ENCODE measurements around the gene DNAJC7.

DNAJC7 gene

DNA sequence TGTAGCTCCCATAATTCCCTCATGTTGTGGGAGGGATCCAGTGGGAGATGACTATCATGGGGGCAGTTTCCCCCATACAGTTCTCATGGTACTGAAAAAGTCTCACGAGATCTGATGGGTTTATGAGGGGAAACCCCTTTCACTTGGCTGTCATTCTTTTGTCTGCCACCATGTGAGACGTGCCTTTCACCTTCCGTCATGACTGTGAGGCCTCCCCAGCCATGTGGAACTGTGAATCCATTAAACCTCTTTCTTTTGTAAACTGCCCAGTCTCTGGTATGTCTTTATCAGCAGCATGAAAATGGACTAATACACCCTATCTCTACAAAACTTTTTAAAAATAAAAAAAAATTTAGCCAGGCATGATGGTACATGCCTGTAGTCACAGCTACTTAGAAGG, 39.4 kb upstream of the DNAJC7 start (continued):
- TF ChIP-seq ZFP30 (CRISPR knock-in tag; IDR thresholded peaks at IDR 0.05) (no peak), BACH2 (CRISPR knock-in tag; IDR thresholded peaks at IDR 0.05; ENCODE audit: borderline replicate concordance) (no peak)

DNA sequence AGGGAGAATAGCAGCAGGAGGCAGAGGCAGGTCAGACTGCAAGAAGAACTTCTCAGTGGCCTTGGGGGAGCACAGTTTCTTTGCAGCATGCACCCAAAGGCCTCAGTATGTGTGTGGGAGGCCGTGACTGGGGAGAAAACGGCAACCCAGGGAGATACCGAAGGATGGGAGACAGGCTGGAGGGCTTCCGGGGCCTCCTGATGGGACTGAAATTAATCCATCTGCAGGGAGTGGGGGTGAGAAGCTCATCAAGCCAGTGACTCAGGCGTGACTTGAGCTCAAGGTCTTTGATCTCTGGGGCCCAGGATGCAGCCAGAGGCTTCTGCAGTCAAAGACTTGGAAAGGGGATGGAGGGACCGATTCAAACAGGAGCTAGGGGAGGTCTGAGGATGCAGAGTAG, 38.3 kb upstream of the DNAJC7 start:
- TF ChIP-seq, protein P1, sequence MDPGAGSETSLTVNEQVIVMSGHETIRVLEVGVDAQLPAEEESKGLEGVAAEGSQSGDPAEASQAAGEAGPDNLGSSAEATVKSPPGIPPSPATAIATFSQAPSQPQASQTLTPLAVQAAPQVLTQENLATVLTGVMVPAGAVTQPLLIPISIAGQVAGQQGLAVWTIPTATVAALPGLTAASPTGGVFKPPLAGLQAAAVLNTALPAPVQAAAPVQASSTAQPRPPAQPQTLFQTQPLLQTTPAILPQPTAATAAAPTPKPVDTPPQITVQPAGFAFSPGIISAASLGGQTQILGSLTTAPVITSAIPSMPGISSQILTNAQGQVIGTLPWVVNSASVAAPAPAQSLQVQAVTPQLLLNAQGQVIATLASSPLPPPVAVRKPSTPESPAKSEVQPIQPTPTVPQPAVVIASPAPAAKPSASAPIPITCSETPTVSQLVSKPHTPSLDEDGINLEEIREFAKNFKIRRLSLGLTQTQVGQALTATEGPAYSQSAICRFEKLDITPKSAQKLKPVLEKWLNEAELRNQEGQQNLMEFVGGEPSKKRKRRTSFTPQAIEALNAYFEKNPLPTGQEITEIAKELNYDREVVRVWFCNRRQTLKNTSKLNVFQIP (CRISPR knock-in tag; IDR thresholded peaks at IDR 0.05; ENCODE audit: borderline replicate concordance, low read depth) = no peak
- TF ChIP-seq, protein P2, sequence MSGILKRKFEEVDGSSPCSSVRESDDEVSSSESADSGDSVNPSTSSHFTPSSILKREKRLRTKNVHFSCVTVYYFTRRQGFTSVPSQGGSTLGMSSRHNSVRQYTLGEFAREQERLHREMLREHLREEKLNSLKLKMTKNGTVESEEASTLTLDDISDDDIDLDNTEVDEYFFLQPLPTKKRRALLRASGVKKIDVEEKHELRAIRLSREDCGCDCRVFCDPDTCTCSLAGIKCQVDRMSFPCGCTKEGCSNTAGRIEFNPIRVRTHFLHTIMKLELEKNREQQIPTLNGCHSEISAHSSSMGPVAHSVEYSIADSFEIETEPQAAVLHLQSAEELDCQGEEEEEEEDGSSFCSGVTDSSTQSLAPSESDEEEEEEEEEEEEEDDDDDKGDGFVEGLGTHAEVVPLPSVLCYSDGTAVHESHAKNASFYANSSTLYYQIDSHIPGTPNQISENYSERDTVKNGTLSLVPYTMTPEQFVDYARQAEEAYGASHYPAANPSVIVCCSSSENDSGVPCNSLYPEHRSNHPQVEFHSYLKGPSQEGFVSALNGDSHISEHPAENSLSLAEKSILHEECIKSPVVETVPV (CRISPR knock-in tag; IDR thresholded peaks at IDR 0.05) = no peak
- TF ChIP-seq ZNF8 (CRISPR knock-in tag; IDR thresholded peaks at IDR 0.05) (no peak), ARNTL (CRISPR knock-in tag; IDR thresholded peaks at IDR 0.05; ENCODE audit: borderline replicate concordance, low read depth) (no peak)
- TF ChIP-seq, protein P3, sequence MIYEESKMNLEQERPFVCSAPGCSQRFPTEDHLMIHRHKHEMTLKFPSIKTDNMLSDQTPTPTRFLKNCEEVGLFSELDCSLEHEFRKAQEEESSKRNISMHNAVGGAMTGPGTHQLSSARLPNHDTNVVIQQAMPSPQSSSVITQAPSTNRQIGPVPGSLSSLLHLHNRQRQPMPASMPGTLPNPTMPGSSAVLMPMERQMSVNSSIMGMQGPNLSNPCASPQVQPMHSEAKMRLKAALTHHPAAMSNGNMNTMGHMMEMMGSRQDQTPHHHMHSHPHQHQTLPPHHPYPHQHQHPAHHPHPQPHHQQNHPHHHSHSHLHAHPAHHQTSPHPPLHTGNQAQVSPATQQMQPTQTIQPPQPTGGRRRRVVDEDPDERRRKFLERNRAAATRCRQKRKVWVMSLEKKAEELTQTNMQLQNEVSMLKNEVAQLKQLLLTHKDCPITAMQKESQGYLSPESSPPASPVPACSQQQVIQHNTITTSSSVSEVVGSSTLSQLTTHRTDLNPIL (CRISPR knock-in tag; IDR thresholded peaks at IDR 0.05; ENCODE audit: low read depth) = no peak
- no peak for ATAC-seq

DNA sequence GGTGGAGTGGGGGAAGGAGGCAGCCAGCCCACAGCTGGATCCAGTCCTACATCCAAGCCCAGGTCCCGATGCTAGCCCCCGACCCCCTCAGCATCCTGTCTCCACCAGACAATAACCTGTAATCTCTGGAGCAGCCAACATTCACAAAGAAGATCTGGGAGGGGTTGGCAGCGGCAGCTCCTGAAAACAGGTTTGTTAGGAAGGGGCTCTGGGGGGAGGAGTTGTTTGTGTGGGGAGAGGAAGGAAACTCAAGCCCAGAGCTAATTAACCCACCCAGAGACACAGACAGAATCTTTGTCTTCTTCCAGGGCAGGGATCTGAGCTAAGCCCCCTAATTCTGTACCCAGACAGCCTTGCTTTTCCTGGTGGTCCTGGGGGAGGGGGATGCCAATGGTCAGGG, 37.8 kb upstream of the DNAJC7 start:
- no peak for ATAC-seq
- TF ChIP-seq ZNF8 (CRISPR knock-in tag; IDR thresholded peaks at IDR 0.05) (no peak), OSR1 (CRISPR knock-in tag; IDR thresholded peaks at IDR 0.05) (no peak)

DNA sequence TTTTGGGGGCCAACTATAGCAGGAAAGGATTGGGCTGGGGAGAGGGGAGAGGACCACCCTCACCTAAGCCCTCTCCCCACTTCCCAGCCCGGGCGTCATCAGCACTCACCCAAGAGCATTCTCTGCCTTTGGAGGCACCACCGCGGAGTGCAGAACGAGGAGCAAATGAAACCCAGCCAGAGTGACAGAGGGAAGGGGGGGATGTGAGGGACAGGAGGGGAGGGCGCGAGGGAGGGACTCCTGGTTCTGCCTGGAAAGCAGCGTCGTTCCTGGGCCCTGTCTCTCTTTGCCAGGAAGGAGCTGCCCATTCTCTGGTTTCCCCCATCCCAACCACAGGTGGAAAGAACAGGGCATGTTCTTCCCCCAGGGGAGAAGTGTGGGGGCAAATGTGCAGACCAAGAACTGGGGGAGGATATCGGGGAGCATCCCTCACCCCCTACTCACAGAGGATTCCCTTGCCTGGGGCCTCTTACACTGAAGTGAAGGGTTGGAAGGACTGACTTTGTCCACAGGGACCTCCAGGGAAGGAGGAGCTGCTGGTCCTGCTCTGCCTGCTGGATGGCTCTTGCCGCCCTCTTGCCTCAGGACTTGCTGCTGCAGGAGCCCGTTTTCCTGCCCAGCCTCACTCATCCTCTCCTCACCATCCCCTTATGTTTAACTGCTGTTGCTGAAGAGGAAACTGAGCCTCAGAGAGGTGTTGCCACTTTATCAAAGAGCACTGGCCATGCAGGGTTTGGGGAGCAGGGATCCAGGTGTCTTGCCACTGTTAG, 36.7 kb upstream of the DNAJC7 start:
- no peak for ATAC-seq
- no peak for TF ChIP-seq ZNF565 (CRISPR knock-in tag; conservative IDR thresholded peaks at IDR 0.05; ENCODE audit: low read depth)

DNA sequence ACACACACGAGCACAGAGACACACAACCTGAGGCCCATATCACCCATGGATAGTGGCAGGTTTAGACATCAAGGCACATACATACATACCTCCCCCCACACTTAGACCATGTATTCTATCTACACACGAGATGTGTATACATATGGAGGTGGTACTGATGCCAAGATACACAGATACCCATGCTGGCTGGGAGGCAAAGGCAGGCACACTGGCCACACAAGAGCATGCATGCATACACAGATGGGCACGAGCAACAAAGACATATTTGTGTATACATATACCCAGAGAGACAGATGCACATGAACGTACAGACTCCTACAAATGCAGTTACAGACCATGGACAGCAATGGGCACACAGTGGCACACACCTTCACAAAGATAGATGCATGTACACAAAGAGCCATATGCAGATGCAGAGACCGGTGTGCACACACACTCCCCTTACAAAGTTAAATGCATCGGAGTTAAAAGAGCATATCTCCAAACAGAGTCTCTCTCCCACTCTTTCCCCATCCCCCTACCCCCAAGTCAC, 35.2 kb upstream of the DNAJC7 start:
- no peak for TF ChIP-seq ISL1 (CRISPR knock-in tag; IDR thresholded peaks at IDR 0.05)
- TF ChIP-seq, protein P1 (CRISPR knock-in tag; IDR thresholded peaks at IDR 0.05; ENCODE audit: borderline replicate concordance, low read depth) = no peak
- TF ChIP-seq ZNF70 (CRISPR knock-in tag; IDR thresholded peaks at IDR 0.05) = no peak
- no peak for TF ChIP-seq GLIS3 (CRISPR knock-in tag; IDR thresholded peaks at IDR 0.05)
- TF ChIP-seq TCF4 (CRISPR knock-in tag; IDR thresholded peaks at IDR 0.05; ENCODE audit: borderline replicate concordance) = no peak
- TF ChIP-seq ZFP30 (CRISPR knock-in tag; IDR thresholded peaks at IDR 0.05) = no peak
- no peak for TF ChIP-seq TOX (CRISPR knock-in tag; IDR thresholded peaks at IDR 0.05; ENCODE audit: borderline replicate concordance)
- TF ChIP-seq CSDC2 (CRISPR knock-in tag; IDR thresholded peaks at IDR 0.05) = no peak
- TF ChIP-seq, protein P2 (CRISPR knock-in tag; IDR thresholded peaks at IDR 0.05) = no peak
- TF ChIP-seq ARNTL (CRISPR knock-in tag; IDR thresholded peaks at IDR 0.05; ENCODE audit: borderline replicate concordance, low read depth) = no peak
- TF ChIP-seq ESRRG (CRISPR knock-in tag; IDR thresholded peaks at IDR 0.05) = no peak
- no peak for TF ChIP-seq ZNF565 (CRISPR knock-in tag; conservative IDR thresholded peaks at IDR 0.05; ENCODE audit: low read depth)
- TF ChIP-seq, protein P4, sequence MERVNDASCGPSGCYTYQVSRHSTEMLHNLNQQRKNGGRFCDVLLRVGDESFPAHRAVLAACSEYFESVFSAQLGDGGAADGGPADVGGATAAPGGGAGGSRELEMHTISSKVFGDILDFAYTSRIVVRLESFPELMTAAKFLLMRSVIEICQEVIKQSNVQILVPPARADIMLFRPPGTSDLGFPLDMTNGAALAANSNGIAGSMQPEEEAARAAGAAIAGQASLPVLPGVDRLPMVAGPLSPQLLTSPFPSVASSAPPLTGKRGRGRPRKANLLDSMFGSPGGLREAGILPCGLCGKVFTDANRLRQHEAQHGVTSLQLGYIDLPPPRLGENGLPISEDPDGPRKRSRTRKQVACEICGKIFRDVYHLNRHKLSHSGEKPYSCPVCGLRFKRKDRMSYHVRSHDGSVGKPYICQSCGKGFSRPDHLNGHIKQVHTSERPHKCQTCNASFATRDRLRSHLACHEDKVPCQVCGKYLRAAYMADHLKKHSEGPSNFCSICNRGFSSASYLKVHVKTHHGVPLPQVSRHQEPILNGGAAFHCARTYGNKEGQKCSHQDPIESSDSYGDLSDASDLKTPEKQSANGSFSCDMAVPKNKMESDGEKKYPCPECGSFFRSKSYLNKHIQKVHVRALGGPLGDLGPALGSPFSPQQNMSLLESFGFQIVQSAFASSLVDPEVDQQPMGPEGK (CRISPR knock-in tag; IDR thresholded peaks at IDR 0.05; ENCODE audit: borderline replicate concordance) = no peak
- ATAC-seq = no peak

Data from SK-N-SH treated with all-trans-retinoic acid at 6 μM for 48 hours (cell line).